K562 (cell line): ENCODE data around the gene COLQ. TPM values are rescaled to one million over a fixed set of nuclear protein-coding genes. Genes with fewer than 3 reads are reported as not detected.

Experiments
- ATAC-seq: fragments of 200-7000 bp; cut with Tn5 transposase; 3 replicates; pipeline ENCODE4 v1.9.1; 2020; ENCODE audit warnings: moderate library complexity
- BruUV-seq: library from RNA; stranded (reverse); fragments of 400-500 nt; replicated peaks from 2 replicates; lab custom pipeline; 2021; lab: Mats Ljungman, UMichigan
- CTCF ChIA-PET: fragments of 300-600 bp; formaldehyde crosslinking; extraction: SDS; loops from one replicate; lab custom pipeline; 2021; ENCODE audit warnings: low intra/inter-chr PET ratio; lab: Yijun Ruan, JAX
- POLR2A ChIA-PET: fragments of 300-600, 350-650 bp; sonication (Branson Sonifier 250); formaldehyde crosslinking; extraction: SDS; loops from one replicate; lab custom pipeline; 2021; ENCODE audit warnings: antibody characterized with exemption, inconsistent platforms; lab: Yijun Ruan, JAX
- DNase-seq, 4 experiments: peaks; one replicate each; pipeline versions ENCODE4 v3.0.0 to v3.0.0-alpha.2; 2011 to 2018; ENCODE audit warnings: low spot score in 3 of 4, mixed read lengths in 3 of 4; ENCODE audit errors: extremely low read depth in 1 of 4
- FAIRE-seq: peaks from 2 replicates; lab custom pipeline; 2011; peaks lifted over from hg19 to GRCh38; lab: Jason Lieb, UNC
- H2AFZ ChIP-seq: 2 replicates; pipeline ENCODE4 v1.6.0; 2011; ENCODE audit warnings: low read depth, low read length, control low read depth, inconsistent platforms
- H3K27ac ChIP-seq: fragments of 200-600 bp; 3 replicates; pipeline ENCODE4 v1.8.0; 2011; ENCODE audit warnings: low read depth, mild to moderate bottlenecking, control low read depth, inconsistent platforms, low read length, moderate library complexity, mixed read lengths; ENCODE audit errors: extremely low read depth
- H3K27me3 ChIP-seq, 2 experiments: fragments of 300-600 bp in 1 of 2; 2 replicates in 1 of 2; 3 replicates in 1 of 2; pipeline versions ENCODE4 v1.6.0 to v1.8.0; 2011; ENCODE audit warnings: inconsistent platforms in 2 of 2, low read length in 2 of 2, mild to moderate bottlenecking in 1 of 2, mixed read lengths in 1 of 2, moderate library complexity in 1 of 2; ENCODE audit not compliant: control insufficient read depth in 2 of 2, insufficient read depth in 2 of 2
- H3K36me3 ChIP-seq: fragments of 300-600 bp; 3 replicates; pipeline ENCODE4 v1.8.0; 2011; ENCODE audit warnings: mild to moderate bottlenecking, low read length, inconsistent platforms; ENCODE audit not compliant: control insufficient read depth, insufficient read depth
- H3K4me1 ChIP-seq, 2 experiments: fragments of 200-600 bp in 1 of 2; replicated peaks in 1 of 2; 2 replicates in 1 of 2; 3 replicates in 1 of 2; pipeline versions ENCODE4 v1.5.1 to v1.8.0; 2011; ENCODE audit warnings: inconsistent platforms in 2 of 2, low read length in 2 of 2, mild to moderate bottlenecking in 1 of 2, mixed read lengths in 1 of 2, moderate library complexity in 1 of 2; ENCODE audit not compliant: control insufficient read depth in 2 of 2, insufficient read depth in 2 of 2
- H3K4me2 ChIP-seq: 2 replicates; pipeline ENCODE4 v1.6.1; 2011; ENCODE audit warnings: low read length, control low read depth, inconsistent platforms, mixed read lengths; ENCODE audit not compliant: insufficient read depth
- H3K4me3 ChIP-seq: fragments of 200-600 bp; sonication (generic), shearing (Covaris generic); 2 replicates; pipeline ENCODE4 v1.5.1; 2016; ENCODE audit warnings: control low read depth, inconsistent platforms
- H3K79me2 ChIP-seq: fragments of 200-600 bp; 3 replicates; pipeline ENCODE4 v1.8.0; 2011; ENCODE audit warnings: low read length, inconsistent platforms; ENCODE audit not compliant: control insufficient read depth, insufficient read depth
- H3K9ac ChIP-seq, 2 experiments: 2 replicates each; pipeline versions ENCODE4 v1.6.0 to v1.6.1; 2011; ENCODE audit warnings: low read depth in 2 of 2, low read length in 2 of 2, control low read depth in 1 of 2, inconsistent platforms in 1 of 2, mild to moderate bottlenecking in 1 of 2, mixed read lengths in 1 of 2; ENCODE audit not compliant: insufficient read depth in 1 of 2
- H3K9me1 ChIP-seq: one replicate; pipeline ENCODE4 v1.6.0; 2011; ENCODE audit warnings: inconsistent platforms, mild to moderate bottlenecking, low read length, moderate library complexity; ENCODE audit not compliant: control insufficient read depth, insufficient read depth
- H3K9me3 ChIP-seq: replicated peaks from 2 replicates; pipeline ENCODE4 v1.5.1; 2011; ENCODE audit warnings: low read depth, low read length, inconsistent platforms; ENCODE audit not compliant: control insufficient read depth, insufficient read depth
- H4K20me1 ChIP-seq: replicated peaks from 2 replicates; pipeline ENCODE4 v1.6.1; 2011; ENCODE audit warnings: low read length, inconsistent platforms, mixed read lengths; ENCODE audit not compliant: control insufficient read depth, insufficient read depth
- BACH1 ChIP-seq: fragments of 200-800 bp; sonication (Bioruptor generic); IDR thresholded peaks from 2 replicates; pipeline ENCODE4 v1.6.1; 2016; ENCODE audit warnings: missing genetic modification characterization, missing compliant biosample characterization
- BRF1 ChIP-seq: IDR thresholded peaks from 3 replicates; pipeline ENCODE4 v1.6.1; 2011; ENCODE audit warnings: borderline replicate concordance, mild to moderate bottlenecking; ENCODE audit not compliant: insufficient read length; ENCODE audit errors: extremely low read depth
- CGGBP1 ChIP-seq: fragments of 250-450 bp; sonication (Bioruptor Pico); IDR thresholded peaks from 2 replicates; pipeline ENCODE4 v1.9.0; 2021; ENCODE audit warnings: mild to moderate bottlenecking
- ETS1 ChIP-seq: conservative IDR thresholded peaks from 2 replicates; pipeline ENCODE4 v1.6.1; 2011; ENCODE audit warnings: low read depth, mild to moderate bottlenecking, low read length; ENCODE audit not compliant: control insufficient read depth
- MTA2 ChIP-seq: fragments of 450-650 bp; IDR thresholded peaks from 2 replicates; pipeline ENCODE4 v1.6.1; 2016; ENCODE audit warnings: low read depth
- RAD21 ChIP-seq, 2 experiments: fragments of 250-450 bp in 1 of 2; fragments of 450-650 bp in 1 of 2; sonication (Bioruptor Pico) in 1 of 2; formaldehyde crosslinking in 1 of 2; IDR thresholded peaks in 1 of 2; conservative IDR thresholded peaks in 1 of 2; 2 replicates each; pipeline versions ENCODE4 v1.4.0 to v1.8.0; 2020 to 2022; ENCODE audit warnings: mild to moderate bottlenecking in 2 of 2, moderate library complexity in 1 of 2
- RFX1 ChIP-seq: fragments of 450-650 bp; IDR thresholded peaks from 2 replicates; pipeline ENCODE4 v1.6.1; 2016; ENCODE audit warnings: mild to moderate bottlenecking, moderate library complexity
- RREB1 ChIP-seq: fragments of 250-450 bp; sonication (Bioruptor Pico); IDR thresholded peaks from 2 replicates; pipeline ENCODE4 v1.4.0; 2020
- TAF1 ChIP-seq: IDR thresholded peaks from 2 replicates; pipeline ENCODE4 v1.6.1; 2011; ENCODE audit warnings: mild to moderate bottlenecking, low read length, moderate library complexity; ENCODE audit not compliant: insufficient read depth, control insufficient read depth, severe bottlenecking; ENCODE audit errors: extremely low read depth
- WGBS: fragments of 100-300 bp; shearing (Covaris generic); methylation state at CpG from one replicate; pipeline ENCODE4 v1.1.6; 2016; ENCODE audit warnings: low coverage, mixed read lengths; ENCODE audit not compliant: insufficient coverage; ENCODE audit errors: missing lambda C conversion rate; 5-methylcytosine and 5-hydroxymethylcytosine counted together
- in situ Hi-C: fragments of 300-500 bp; cut with MboI; formaldehyde crosslinking; loops from 4 replicates; pipeline ENCODE4 v1.15.0; 2018; ENCODE audit warnings: inconsistent platforms, mixed read lengths
- intact Hi-C: fragments of 100-400 bp; cut with micrococcal nuclease; formaldehyde crosslinking; loops from 2 replicates; pipeline ENCODE4 v1.14.2; 2022
- polyA plus RNA-seq, 8 experiments: library from polyadenylated mRNA; depleted of rRNA in 4 of 8; stranded (reverse) in 5 of 8; unstranded in 3 of 8; fragments of >200 nt; fragmentation: Nextera tagmentation in 2 of 8; fragmentation: Illumina TruSeq in 1 of 8; extraction: Ambion mirVana in 2 of 8; extraction: Trizol in 1 of 8; gene quantifications; 2 replicates each; pipeline versions ENCODE4 v1.2.1 to v1.2.3, GENCODE V29; 2011 to 2014; ENCODE audit warnings: inconsistent platforms in 1 of 8, missing spikeins in 1 of 8
- total RNA-seq, 7 experiments: library from RNA; depleted of rRNA in 6 of 7; stranded (reverse); fragments of >200 nt in 6 of 7; fragmentation: Illumina TruSeq in 2 of 7; extraction: Trizol in 2 of 7; gene quantifications; 2 replicates each; pipeline versions ENCODE4 v1.2.1 to v1.2.3, GENCODE V29; 2011 to 2021; ENCODE audit warnings: low replicate concordance in 1 of 7
- TF ChIP-seq, protein P1 (sequence below): fragments of 450-650 bp; IDR thresholded peaks from 2 replicates; pipeline ENCODE4 v1.7.1; 2018; ENCODE audit warnings: mild to moderate bottlenecking, low read depth; ENCODE audit not compliant: partially characterized antibody

COLQ gene
- total and polyA plus RNA-seq, 9 of the 15 experiments (the other 6 are each of a cell fraction or from before 2014, with no cell fraction given): 0.04 to 0.36 (median 0.27) TPM; not detected in 4

- no peak overlapping the region for H3K9ac ChIP-seq
- 1% methylated on average over 3 of the region's 3 CpGs for WGBS
- peaks cover 25 to 60% of the 10 kb centered on the region in 2 experiments for H3K27me3 ChIP-seq
- H3K9me3 ChIP-seq: 0 out of 2 replicates have a peak, but pooled peaks cover 1% of the 10 kb centered on the region
- intact Hi-C loops (no loop called here), in situ Hi-C loops (no loop called here)
- no peaks in the 10 kb centered on the region for H3K9me1 ChIP-seq
- no peaks in the 10 kb centered on the region for H3K4me1 ChIP-seq
- ATAC-seq (no peak), DNase-seq (no peak), FAIRE-seq (no peak)
- H3K4me3 ChIP-seq: no peak overlapping the region
- no peaks in the 10 kb centered on the region for H3K79me2 ChIP-seq
- H2AFZ ChIP-seq: no peak overlapping the region
- CTCF ChIA-PET: no interaction called here
- no peak overlapping the region for H3K4me2 ChIP-seq
- POLR2A ChIA-PET: no interaction called here
- no peak overlapping the region for H3K27ac ChIP-seq
- no peaks in the 10 kb centered on the region for H4K20me1 ChIP-seq
- no TSS peak for BruUV-seq
- no peaks in the 10 kb centered on the region for H3K36me3 ChIP-seq
- no peak for TF ChIP-seq RAD21 (CRISPR knock-in tag; conservative IDR thresholded peaks at IDR 0.05 in 1 of 2, IDR thresholded peaks at IDR 0.05 in 1 of 2)
- TF ChIP-seq MTA2: no peak
- TF ChIP-seq RREB1 (CRISPR knock-in tag): no peak
- TF ChIP-seq, protein P1, sequence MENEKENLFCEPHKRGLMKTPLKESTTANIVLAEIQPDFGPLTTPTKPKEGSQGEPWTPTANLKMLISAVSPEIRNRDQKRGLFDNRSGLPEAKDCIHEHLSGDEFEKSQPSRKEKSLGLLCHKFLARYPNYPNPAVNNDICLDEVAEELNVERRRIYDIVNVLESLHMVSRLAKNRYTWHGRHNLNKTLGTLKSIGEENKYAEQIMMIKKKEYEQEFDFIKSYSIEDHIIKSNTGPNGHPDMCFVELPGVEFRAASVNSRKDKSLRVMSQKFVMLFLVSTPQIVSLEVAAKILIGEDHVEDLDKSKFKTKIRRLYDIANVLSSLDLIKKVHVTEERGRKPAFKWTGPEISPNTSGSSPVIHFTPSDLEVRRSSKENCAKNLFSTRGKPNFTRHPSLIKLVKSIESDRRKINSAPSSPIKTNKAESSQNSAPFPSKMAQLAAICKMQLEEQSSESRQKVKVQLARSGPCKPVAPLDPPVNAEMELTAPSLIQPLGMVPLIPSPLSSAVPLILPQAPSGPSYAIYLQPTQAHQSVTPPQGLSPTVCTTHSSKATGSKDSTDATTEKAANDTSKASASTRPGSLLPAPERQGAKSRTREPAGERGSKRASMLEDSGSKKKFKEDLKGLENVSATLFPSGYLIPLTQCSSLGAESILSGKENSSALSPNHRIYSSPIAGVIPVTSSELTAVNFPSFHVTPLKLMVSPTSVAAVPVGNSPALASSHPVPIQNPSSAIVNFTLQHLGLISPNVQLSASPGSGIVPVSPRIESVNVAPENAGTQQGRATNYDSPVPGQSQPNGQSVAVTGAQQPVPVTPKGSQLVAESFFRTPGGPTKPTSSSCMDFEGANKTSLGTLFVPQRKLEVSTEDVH: no peak
- TF ChIP-seq TAF1: no peak
- TF ChIP-seq BACH1 (tag): no peak
- TF ChIP-seq BRF1: no peak
- TF ChIP-seq RFX1: no peak
- no peak for TF ChIP-seq CGGBP1 (CRISPR knock-in tag)
- TF ChIP-seq ETS1: no peak
Measured at GRCh38 chr3:15506571-15506970, 14.9 kb downstream of the COLQ start.
